GM12874 (cell line): ENCODE measurements around the gene FMR1.

Experiments
- CTCF ChIP-seq: IDR thresholded peaks from 2 replicates; pipeline ENCODE4 v1.5.1; 2011; ENCODE audit warnings: low read depth, mild to moderate bottlenecking, control low read depth, low read length, moderate library complexity; ENCODE audit not compliant: insufficient read depth

The FMR1 gene

GRCh38 chrX:147902270-147902669, 9.4 kb upstream of the FMR1 start:
- TF ChIP-seq CTCF: no peak

GRCh38 chrX:147908106-147908505, 3.6 kb upstream of the FMR1 start:
- no peak for TF ChIP-seq CTCF

- TF ChIP-seq CTCF: no peak
These were observed 1.1 kb upstream of the FMR1 start for GRCh38 chrX:147910607-147911006.

- TF ChIP-seq CTCF: no peak
These were observed 528 bp downstream of the FMR1 start for GRCh38 chrX:147912093-147912801.

GRCh38 chrX:147913570-147913969, 1.9 kb downstream of the FMR1 start:
- no peak for TF ChIP-seq CTCF

GRCh38 chrX:147914591-147914990, 2.9 kb downstream of the FMR1 start:
- no peak for TF ChIP-seq CTCF

GRCh38 chrX:147916375-147916968, 4.8 kb downstream of the FMR1 start:
- no peak for TF ChIP-seq CTCF
